IPS-20b (cell line): Measurements from ENCODE around the gene NLK.
"Not testable (repeated sequence)": the region's sequence is repeated elsewhere in the genome, so short reads cannot be mapped to it uniquely, and the experiment has no call there.

ENCODE experiments used
- H3K27ac ChIP-seq: one replicate; pipeline ENCODE4 v1.5.1; 2013; ENCODE audit warnings: low read length
- H3K27me3 ChIP-seq: 2 replicates; pipeline ENCODE4 v1.6.1; 2013; ENCODE audit warnings: mild to moderate bottlenecking, low read length, inconsistent platforms; ENCODE audit not compliant: insufficient read depth
- H3K36me3 ChIP-seq: 2 replicates; pipeline ENCODE4 v1.6.1; 2013; ENCODE audit warnings: low read depth, mild to moderate bottlenecking, inconsistent platforms, low read length, moderate library complexity; ENCODE audit not compliant: insufficient read depth
- H3K4me1 ChIP-seq: 2 replicates; pipeline ENCODE4 v1.6.1; 2013; ENCODE audit warnings: mild to moderate bottlenecking, control low read depth, inconsistent platforms, low read length, moderate library complexity; ENCODE audit not compliant: insufficient read depth
- H3K4me3 ChIP-seq: 2 replicates; pipeline ENCODE4 v1.5.1; 2013; ENCODE audit warnings: mild to moderate bottlenecking, low read length, inconsistent platforms
- H3K9ac ChIP-seq: 2 replicates; pipeline ENCODE4 v1.6.1; 2013; ENCODE audit warnings: low read depth, mild to moderate bottlenecking, inconsistent platforms, low read length, moderate library complexity
- H3K9me3 ChIP-seq: 2 replicates; pipeline ENCODE4 v1.6.1; 2013; ENCODE audit warnings: mild to moderate bottlenecking, low read depth, low read length, inconsistent platforms; ENCODE audit not compliant: insufficient read depth

The NLK gene

DNA sequence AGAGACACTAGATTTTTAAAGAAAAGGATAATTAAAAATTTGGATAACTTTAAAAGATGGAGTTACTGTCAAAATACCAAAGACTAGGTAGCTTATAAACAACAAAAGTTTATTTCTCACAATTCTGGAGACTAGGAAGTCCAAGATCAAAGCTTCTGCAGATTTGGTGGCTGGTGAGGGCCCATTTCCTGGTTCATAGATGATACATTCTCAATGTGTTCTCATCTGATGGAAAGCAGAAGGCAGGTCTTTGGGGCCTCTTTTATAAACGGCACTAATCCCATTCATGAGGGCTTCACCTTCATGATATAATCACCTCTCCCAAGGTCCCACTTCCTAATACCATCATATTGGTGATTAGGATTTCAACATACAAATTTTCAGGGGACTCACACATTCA is 33.7 kb downstream of the NLK start:
- no peaks in the 10 kb centered on the region for H3K36me3 ChIP-seq
- H3K27me3 ChIP-seq = no peaks in the 10 kb centered on the region
- no peak overlapping the region for H3K27ac ChIP-seq
- no peak overlapping the region for H3K4me3 ChIP-seq
- H3K9ac ChIP-seq = no peak overlapping the region
- peaks cover 20% of the 10 kb centered on the region; the same call in 1 of the 2 replicates for H3K4me1 ChIP-seq
- peaks cover 7% of the 10 kb centered on the region; the same call in 1 of the 2 replicates for H3K9me3 ChIP-seq

DNA sequence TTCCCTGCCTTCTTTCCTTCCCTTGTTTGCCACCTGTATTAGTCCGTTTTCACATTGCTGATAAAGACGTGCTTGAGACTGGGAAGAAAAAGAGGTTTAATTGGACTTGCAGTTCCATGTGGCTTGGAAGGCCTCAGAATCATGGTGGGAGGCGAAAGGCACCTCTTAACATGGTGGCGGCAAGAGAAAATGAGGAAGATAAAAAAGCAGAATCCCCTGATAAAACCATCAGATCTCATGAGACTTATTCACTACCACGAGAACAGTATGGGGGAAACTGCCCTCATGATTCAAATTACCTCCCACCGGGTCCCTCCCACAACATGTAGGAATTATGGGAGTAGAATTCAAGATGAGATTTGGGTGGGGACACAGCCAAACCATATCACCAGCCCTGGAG is 34.7 kb downstream of the NLK start:
- H3K36me3 ChIP-seq, H3K9me3 ChIP-seq, H3K27me3 ChIP-seq, H3K4me3 ChIP-seq, H3K27ac ChIP-seq, H3K9ac ChIP-seq: not testable (repeated sequence)
- H3K4me1 ChIP-seq = peaks cover 20% of the 10 kb centered on the region; the same call in 1 of the 2 replicates

DNA sequence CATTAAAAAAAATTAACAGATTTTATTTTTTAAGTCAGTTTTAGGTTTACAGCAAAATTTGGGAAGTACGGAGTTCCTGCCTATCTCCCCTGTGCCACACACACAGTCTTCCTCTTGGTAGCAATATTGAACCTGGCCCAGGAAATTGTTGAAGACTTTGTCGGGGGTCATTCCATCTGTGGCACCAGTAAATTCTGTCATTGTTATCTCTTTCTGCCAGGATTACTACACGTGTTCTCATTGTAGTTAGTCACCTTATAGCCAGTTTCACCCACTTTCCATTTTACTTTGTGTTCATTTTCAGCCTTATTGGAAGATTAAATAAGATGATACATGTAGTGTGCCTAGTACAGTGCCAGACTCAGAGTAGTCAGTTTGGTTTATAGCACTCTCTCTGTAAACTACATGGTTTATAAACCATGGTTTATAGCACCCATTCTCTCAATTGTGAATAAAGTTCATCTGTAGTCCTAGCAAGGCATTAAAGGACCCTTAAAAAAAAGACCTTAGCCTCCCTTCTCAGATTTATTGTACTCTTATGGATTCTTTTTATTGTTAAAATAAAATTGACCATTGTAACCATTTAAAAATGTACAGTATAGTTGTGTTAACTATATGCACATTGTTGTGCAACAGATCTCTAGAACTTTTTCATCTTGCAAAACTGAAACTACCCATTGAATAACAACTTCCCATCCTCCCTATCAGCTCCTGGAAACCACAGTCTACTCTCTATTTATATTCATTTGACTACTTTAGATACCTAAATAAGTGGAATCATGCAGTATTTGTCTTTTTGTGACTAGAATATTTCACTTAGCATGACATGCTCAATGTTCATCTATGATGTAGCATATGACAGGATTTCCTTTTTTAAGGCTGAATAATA is 36.1 kb downstream of the NLK start:
- no peak overlapping the region for H3K9ac ChIP-seq
- no peaks in the 10 kb centered on the region for H3K27me3 ChIP-seq
- no peak overlapping the region for H3K4me3 ChIP-seq
- H3K27ac ChIP-seq = no peak overlapping the region
- no peaks in the 10 kb centered on the region for H3K9me3 ChIP-seq
- H3K36me3 ChIP-seq = no peaks in the 10 kb centered on the region
- peaks cover 16% of the 10 kb centered on the region; the same call in 1 of the 2 replicates for H3K4me1 ChIP-seq

DNA sequence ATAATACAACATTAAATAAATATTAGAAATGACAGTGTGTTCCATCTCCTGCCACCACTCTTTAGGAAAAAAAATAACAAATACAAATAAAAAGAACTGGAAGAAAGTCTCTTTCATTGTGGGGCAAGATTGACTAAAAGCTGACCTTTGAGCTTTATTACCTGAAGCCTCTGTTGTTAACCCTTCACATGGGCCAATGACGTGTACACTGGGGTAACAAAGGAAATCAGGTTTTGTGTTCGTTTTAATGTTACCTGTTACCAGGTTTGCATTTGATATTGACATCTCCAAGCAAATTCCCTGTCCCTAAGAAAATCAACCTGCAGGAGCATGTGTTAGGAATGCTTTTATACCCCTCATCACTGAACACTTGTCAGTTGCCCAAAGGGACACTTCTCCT is 39.0 kb downstream of the NLK start:
- Histone ChIP-seq H3K9me3 (no peaks in the 10 kb centered on the region), H3K4me3 (no peak overlapping the region), H3K36me3 (no peaks in the 10 kb centered on the region), H3K27ac (no peak overlapping the region), H3K27me3 (no peaks in the 10 kb centered on the region), H3K9ac (no peak overlapping the region), H3K4me1 (peaks cover 3% of the 10 kb centered on the region; the same call in 1 of the 2 replicates)

DNA sequence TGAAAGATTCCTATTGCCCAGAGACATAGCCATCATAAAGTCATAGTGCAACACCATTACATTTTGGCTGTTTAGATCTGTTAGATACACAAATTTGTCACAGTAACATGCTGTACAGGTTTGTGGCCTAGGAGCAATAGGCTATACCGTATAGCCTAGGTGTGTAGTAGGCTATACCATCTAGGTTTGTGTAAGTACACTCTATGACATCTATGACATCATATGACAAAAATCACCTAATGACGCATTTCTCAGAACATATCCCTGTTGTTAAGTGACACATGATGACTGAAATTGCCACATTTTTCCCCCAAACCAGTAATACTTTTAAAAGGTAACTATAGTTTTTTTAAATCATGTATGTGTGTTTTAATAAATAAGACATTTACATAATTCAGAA is 43.3 kb downstream of the NLK start:
- no peak overlapping the region for H3K4me3 ChIP-seq
- H3K9ac ChIP-seq = no peak overlapping the region
- no peak overlapping the region for H3K27ac ChIP-seq
- peaks cover 3% of the 10 kb centered on the region; the same call in 1 of the 2 replicates for H3K4me1 ChIP-seq
- no peaks in the 10 kb centered on the region for H3K27me3 ChIP-seq
- H3K36me3 ChIP-seq = peaks cover 7% of the 10 kb centered on the region; the same call in 1 of the 2 replicates
- peaks cover 14% of the 10 kb centered on the region; the same call in 1 of the 2 replicates for H3K9me3 ChIP-seq

DNA sequence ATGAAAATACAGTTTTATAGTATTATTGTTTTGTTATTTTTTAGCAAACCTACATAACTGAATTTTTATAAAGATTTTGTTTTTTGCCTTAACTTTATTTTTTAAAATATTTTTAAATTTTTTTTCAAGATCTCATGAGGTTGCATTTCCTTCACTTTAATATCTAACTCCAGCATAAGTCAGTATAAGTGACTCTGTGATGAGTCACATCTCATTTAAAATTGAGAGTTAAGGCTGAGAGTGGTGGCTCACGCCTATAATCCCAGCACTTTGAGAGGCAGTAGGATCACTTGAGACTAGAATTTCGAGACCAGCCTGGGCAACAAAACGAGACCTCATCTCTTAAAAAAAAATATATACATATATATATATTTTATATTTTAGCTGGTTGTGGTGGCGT is 44.0 kb downstream of the NLK start:
- Histone ChIP-seq H3K27me3 (no peaks in the 10 kb centered on the region), H3K27ac (no peak overlapping the region), H3K9ac (no peak overlapping the region), H3K36me3 (peaks cover 7% of the 10 kb centered on the region; the same call in 1 of the 2 replicates), H3K4me1 (peaks cover 4% of the 10 kb centered on the region; the same call in 1 of the 2 replicates), H3K4me3 (no peak overlapping the region), H3K9me3 (peaks cover 14% of the 10 kb centered on the region; the same call in 1 of the 2 replicates)

DNA sequence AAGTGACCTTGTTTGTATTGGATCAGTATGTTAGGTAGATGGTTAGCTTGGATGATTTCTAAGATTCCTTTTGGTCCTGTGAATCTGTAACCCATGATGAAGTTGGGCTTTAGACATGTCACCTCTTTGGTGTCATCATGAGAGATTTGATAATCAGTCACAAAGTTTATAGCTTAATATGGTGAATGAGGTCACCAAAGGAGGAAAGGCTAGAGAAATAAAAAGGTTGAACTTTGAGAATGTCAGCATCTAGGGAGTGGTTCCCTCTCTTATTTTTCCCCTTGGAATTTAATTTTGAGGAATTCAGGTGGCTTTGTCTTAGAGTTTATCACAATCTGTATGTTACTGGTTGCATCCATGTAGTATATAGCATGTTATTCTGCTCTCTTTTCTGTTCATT is 45.3 kb downstream of the NLK start:
- no peak overlapping the region for H3K9ac ChIP-seq
- peaks cover 14% of the 10 kb centered on the region; the same call in 1 of the 2 replicates for H3K9me3 ChIP-seq
- no peak overlapping the region for H3K27ac ChIP-seq
- H3K4me1 ChIP-seq = peaks cover 14% of the 10 kb centered on the region; the same call in 1 of the 2 replicates
- no peak overlapping the region for H3K4me3 ChIP-seq
- H3K36me3 ChIP-seq = peaks cover 7% of the 10 kb centered on the region; the same call in 1 of the 2 replicates
- H3K27me3 ChIP-seq = no peaks in the 10 kb centered on the region

DNA sequence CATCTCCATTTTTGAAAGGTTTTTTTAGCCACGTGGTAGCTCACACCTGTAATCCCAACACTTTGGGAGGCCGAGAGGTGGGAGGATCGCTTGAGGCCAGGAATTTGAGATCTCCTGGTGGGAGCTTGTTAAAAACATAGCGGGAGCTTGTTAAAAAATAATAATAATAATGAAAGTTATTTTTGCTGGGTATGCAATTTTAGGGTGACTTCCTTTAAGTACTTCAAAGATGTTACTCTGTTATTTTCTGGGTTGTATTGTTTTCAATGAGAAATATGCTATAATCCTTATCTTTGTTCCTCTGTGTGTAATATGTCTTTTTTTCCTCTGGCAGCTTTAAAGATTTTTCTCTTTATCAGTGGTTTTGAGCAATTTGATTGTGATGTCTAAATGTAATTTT is 48.1 kb downstream of the NLK start:
- peaks cover 7% of the 10 kb centered on the region; the same call in 1 of the 2 replicates for H3K36me3 ChIP-seq
- H3K4me3 ChIP-seq = no peak overlapping the region
- peaks cover 40% of the 10 kb centered on the region; the same call in 1 of the 2 replicates for H3K4me1 ChIP-seq
- H3K27ac ChIP-seq = no peak overlapping the region
- H3K9ac ChIP-seq = no peak overlapping the region
- no peaks in the 10 kb centered on the region for H3K27me3 ChIP-seq
- H3K9me3 ChIP-seq = peaks cover 14% of the 10 kb centered on the region; the same call in 1 of the 2 replicates

DNA sequence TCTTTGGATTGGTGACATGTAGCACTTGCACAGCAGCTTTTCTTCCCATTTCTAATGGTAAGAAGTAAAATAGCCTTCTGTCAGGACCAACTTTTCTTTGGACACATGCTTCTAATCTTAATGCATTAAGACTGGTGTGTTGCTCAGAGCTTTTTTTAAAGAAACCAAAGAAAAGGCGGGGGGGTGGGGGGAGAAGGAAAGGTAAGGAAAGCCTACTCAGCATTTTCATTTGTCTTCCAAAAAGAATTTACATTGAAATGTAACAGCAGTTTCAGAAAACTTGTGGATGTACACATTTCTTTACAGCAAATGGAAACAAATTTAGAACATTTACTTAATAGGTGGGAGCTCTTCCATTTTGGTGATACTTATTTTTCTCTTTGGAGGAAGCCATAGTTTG is 49.6 kb downstream of the NLK start:
- Histone ChIP-seq H3K9ac (peak overlapping the region; percentile 16; the same call in 1 of the 2 replicates), H3K4me1 (peaks cover 37% of the 10 kb centered on the region; the same call in 1 of the 2 replicates), H3K27ac (peak overlapping the region; percentile 27), H3K36me3 (peaks cover 7% of the 10 kb centered on the region; the same call in 1 of the 2 replicates), H3K27me3 (no peaks in the 10 kb centered on the region), H3K9me3 (peaks cover 14% of the 10 kb centered on the region; the same call in 1 of the 2 replicates), H3K4me3 (peak overlapping the region; percentile 32; the same call in 1 of the 2 replicates)

DNA sequence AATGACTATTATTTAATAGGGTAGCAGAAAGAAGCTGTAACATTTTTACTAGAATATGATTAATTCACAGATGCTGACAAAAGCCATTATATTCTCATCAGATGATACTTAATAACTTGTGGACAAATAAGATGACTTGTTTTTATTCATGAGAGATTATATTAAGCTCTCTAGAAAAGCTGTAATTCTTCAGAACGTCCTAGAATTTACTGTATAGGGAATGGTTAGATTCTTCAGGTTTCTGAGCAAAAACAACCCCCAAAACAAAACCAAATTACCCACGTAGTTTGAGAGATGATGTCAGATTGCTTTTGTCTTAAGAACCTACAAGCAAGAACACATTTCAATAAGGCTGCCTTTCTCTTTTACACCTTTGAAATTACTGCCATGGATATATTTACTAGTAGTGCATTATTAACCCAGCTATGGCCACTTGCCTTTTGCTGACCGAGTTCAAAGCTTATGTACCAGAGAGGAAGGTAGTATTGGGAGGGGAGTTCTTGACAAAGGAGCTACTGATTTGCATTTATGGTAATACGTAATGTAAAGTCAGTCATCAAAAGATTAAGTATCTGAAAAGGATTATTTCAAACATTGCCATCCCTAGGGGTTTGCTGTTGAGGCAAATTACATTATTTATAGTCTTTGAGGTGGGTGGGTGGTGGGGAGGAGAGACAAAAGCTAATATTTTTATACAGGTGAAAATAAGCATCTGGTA is 51.7 kb downstream of the NLK start:
- H3K9ac ChIP-seq = no peak overlapping the region
- H3K27me3 ChIP-seq = no peaks in the 10 kb centered on the region
- H3K4me3 ChIP-seq = no peak overlapping the region
- H3K27ac ChIP-seq = no peak overlapping the region
- H3K36me3 ChIP-seq = peaks cover under 1% of the 10 kb centered on the region; the same call in 1 of the 2 replicates
- H3K4me1 ChIP-seq = peaks cover 37% of the 10 kb centered on the region; the same call in 1 of the 2 replicates
- H3K9me3 ChIP-seq = peaks cover 9% of the 10 kb centered on the region; the same call in 1 of the 2 replicates

DNA sequence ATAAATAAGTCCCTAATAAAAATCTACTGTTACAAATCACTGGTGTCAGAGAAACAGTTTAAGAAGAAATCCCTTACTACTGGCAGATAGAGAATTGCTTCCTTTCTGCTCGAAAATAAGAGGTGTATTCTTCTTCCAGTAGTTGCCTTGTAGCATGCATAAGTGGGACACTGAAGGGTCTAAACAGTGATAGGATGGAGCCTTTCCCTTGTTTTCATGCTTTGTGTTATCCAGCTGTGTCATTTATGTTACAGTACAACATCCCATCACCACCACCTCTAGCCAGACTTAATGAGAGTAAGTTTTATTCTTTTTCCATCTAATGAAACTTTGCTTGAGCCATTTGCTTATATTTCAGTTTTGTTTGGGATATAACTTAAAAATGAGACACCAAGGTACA is 54.3 kb downstream of the NLK start:
- no peak overlapping the region for H3K27ac ChIP-seq
- H3K36me3 ChIP-seq = no peaks in the 10 kb centered on the region
- H3K27me3 ChIP-seq = no peaks in the 10 kb centered on the region
- no peak overlapping the region for H3K4me3 ChIP-seq
- no peak overlapping the region for H3K9ac ChIP-seq
- H3K9me3 ChIP-seq = no peaks in the 10 kb centered on the region
- H3K4me1 ChIP-seq = peaks cover 33% of the 10 kb centered on the region; the same call in 1 of the 2 replicates
